Right cardiac atrium (tissue), 5 donors: ENCODE data around the gene FGFR2. TPM values are rescaled to one million over a fixed set of nuclear protein-coding genes. Genes with fewer than 3 reads are reported as not detected.
A peak's percentile ranks its signal among the peaks of the same experiment; 100 is the strongest.
"Not testable (repeated sequence)": the region's sequence is repeated elsewhere in the genome, so short reads cannot be mapped to it uniquely, and the experiment has no call there.

Experiments
- ATAC-seq, 2 donors: fragments of 200-7000 bp; cut with Tn5 transposase; one replicate each; pipeline versions ENCODE4 v1.8.0 to v1.9.1; 2020; ENCODE audit warnings: moderate library complexity in 2 of 2, mild to moderate bottlenecking in 1 of 2
- DNase-seq, 3 donors: peaks; one replicate each; pipeline ENCODE4 v3.0.0-alpha.2; 2020
- H3K27ac ChIP-seq: one replicate; pipeline ENCODE4 v1.5.1; 2013; ENCODE audit warnings: mild to moderate bottlenecking, low read length, control low read depth, moderate library complexity
- H3K27me3 ChIP-seq: one replicate; pipeline ENCODE4 v1.6.1; 2013; ENCODE audit not compliant: control insufficient read depth, insufficient read depth
- H3K4me1 ChIP-seq: one replicate; pipeline ENCODE4 v1.6.1; 2013; ENCODE audit warnings: low read length; ENCODE audit not compliant: control insufficient read depth, insufficient read depth
- H3K4me3 ChIP-seq: one replicate; pipeline ENCODE4 v1.5.1; 2013; ENCODE audit warnings: low read length, control low read depth
- H3K9me3 ChIP-seq: one replicate; pipeline ENCODE4 v1.6.1; 2013; ENCODE audit warnings: low read length; ENCODE audit not compliant: control insufficient read depth
- WGBS: extraction: QIAGEN DNeasy Blood & Tissue Kit; methylation state at CpG from one replicate; pipeline ENCODE4 v1.1.7; 2013; 5-methylcytosine and 5-hydroxymethylcytosine counted together
- intact Hi-C, 4 donors: fragments of 100-400 bp; cut with DNase I; formaldehyde crosslinking; loops; one replicate each; pipeline versions ENCODE4 v1.11.0 to v1.14.0; 2022 to 2023
- polyA plus RNA-seq: library from polyadenylated mRNA; stranded (reverse); fragments of 200-250 nt; gene quantifications from one replicate; pipeline ENCODE4 v1.2.3, GENCODE V29; 2013
- total RNA-seq, 4 donors: library from RNA; stranded (reverse); fragmentation: NEBNext Ultra II Directional; extraction: Animal tissue kit (Norgen Biotek cat#: 25700); gene quantifications; one replicate each; pipeline ENCODE4 v1.2.1, GENCODE V29; 2021
- donor health status: healthy with polysubstance abuse.
- donor health status: DM: no; HTN: yes; CAD: no.
- donor health status: DM: no; HTN: no; CAD: no.
- donor health status: DM: no; HTN: yes; CAD: no; lungs with severe emphysema.
- donor health status: DM: yes; HTN: yes; CAD: no.

FGFR2 gene
- total and polyA plus RNA-seq, 5 donors, result 4.0 to 20.4 (median 5.8) TPM

- no peak overlapping the region for H3K4me3 ChIP-seq
- no peaks in the 10 kb centered on the region for H3K27me3 ChIP-seq
- 77% methylated on average over 13 of the region's 13 CpGs for WGBS
- ATAC-seq, result no peak
- intact Hi-C loops, result no loop called here
- H3K9me3 ChIP-seq, result no peaks in the 10 kb centered on the region
- peaks cover 2% of the 10 kb centered on the region for H3K4me1 ChIP-seq
- DNase-seq, result no peak
- H3K27ac ChIP-seq, result no peak overlapping the region
Measured at GRCh38 chr10:121531076-121531829, 67.0 kb downstream of the FGFR2 start.

GRCh38 chr10:121530481-121531075 is 67.7 kb downstream of the FGFR2 start:
- Histone ChIP-seq H3K27me3 (no peaks in the 10 kb centered on the region), H3K27ac (no peak overlapping the region), H3K4me3 (no peak overlapping the region), H3K4me1 (peaks cover 2% of the 10 kb centered on the region), H3K9me3 (no peaks in the 10 kb centered on the region)
- ATAC-seq, result no peak
- WGBS, result 86% methylated on average over 7 of the region's 7 CpGs
- DNase-seq, result no peak
- intact Hi-C loops, result no loop called here

- Histone ChIP-seq H3K9me3 (no peaks in the 10 kb centered on the region), H3K4me1 (peaks cover 2% of the 10 kb centered on the region), H3K4me3 (no peak overlapping the region), H3K27me3 (no peaks in the 10 kb centered on the region), H3K27ac (no peak overlapping the region)
- WGBS, result 51% methylated on average over 6 of the region's 6 CpGs
- intact Hi-C loops, result no loop called here
- peak in 1 of 2 donors; percentile 35 for ATAC-seq
- DNase-seq, result peak in 1 of 3 donors; percentile 22
Measured at GRCh38 chr10:121527690-121528089, 70.6 kb downstream of the FGFR2 start.

- H3K4me3 ChIP-seq, result no peak overlapping the region
- DNase-seq (no peak), ATAC-seq (no peak)
- no peaks in the 10 kb centered on the region for H3K4me1 ChIP-seq
- no peak overlapping the region for H3K27ac ChIP-seq
- intact Hi-C loops, result no loop called here
- no peaks in the 10 kb centered on the region for H3K9me3 ChIP-seq
- WGBS, result 74% methylated on average over 8 of the region's 8 CpGs
- H3K27me3 ChIP-seq, result no peaks in the 10 kb centered on the region
Measured at GRCh38 chr10:121526801-121527221, 71.4 kb downstream of the FGFR2 start.

- DNase-seq (no peak), ATAC-seq (no peak)
- Histone ChIP-seq H3K27ac (no peak overlapping the region), H3K27me3 (no peaks in the 10 kb centered on the region), H3K9me3 (no peaks in the 10 kb centered on the region), H3K4me3 (no peak overlapping the region), H3K4me1 (no peaks in the 10 kb centered on the region)
- WGBS, result 83% methylated on average over 11 of the region's 11 CpGs
- intact Hi-C loops, result no loop called here
Measured at GRCh38 chr10:121526135-121526790, 72.0 kb downstream of the FGFR2 start.

- ATAC-seq (peak in 1 of 2 donors; percentile 54), DNase-seq (no peak)
- intact Hi-C loops, result no loop called here
- Histone ChIP-seq H3K4me1 (no peaks in the 10 kb centered on the region), H3K9me3 (no peaks in the 10 kb centered on the region), H3K27me3 (no peaks in the 10 kb centered on the region), H3K27ac (no peak overlapping the region), H3K4me3 (no peak overlapping the region)
- 72% methylated on average over 16 of the region's 16 CpGs for WGBS
Measured at GRCh38 chr10:121525251-121526134, 72.8 kb downstream of the FGFR2 start.

- DNase-seq (no peak), ATAC-seq (no peak)
- no peaks in the 10 kb centered on the region for H3K27me3 ChIP-seq
- intact Hi-C loops, result no loop called here
- H3K4me1 ChIP-seq, result no peaks in the 10 kb centered on the region
- no peak overlapping the region for H3K4me3 ChIP-seq
- 70% methylated on average over 17 of the region's 17 CpGs for WGBS
- no peaks in the 10 kb centered on the region for H3K9me3 ChIP-seq
- no peak overlapping the region for H3K27ac ChIP-seq
Measured at GRCh38 chr10:121524157-121524817, 74.0 kb downstream of the FGFR2 start.

- Histone ChIP-seq H3K27me3 (no peaks in the 10 kb centered on the region), H3K4me1 (no peaks in the 10 kb centered on the region), H3K4me3 (no peak overlapping the region), H3K27ac (no peak overlapping the region), H3K9me3 (no peaks in the 10 kb centered on the region)
- intact Hi-C loops, result no loop called here
- 78% methylated on average over 1 of the region's 1 CpG for WGBS
- ATAC-seq, result no peak
- no peak for DNase-seq
Measured at GRCh38 chr10:121522831-121523230, 75.4 kb downstream of the FGFR2 start.

GRCh38 chr10:121521794-121522556 is 76.3 kb downstream of the FGFR2 start:
- intact Hi-C loops, result no loop called here
- no peak for ATAC-seq
- H3K27ac ChIP-seq, result no peak overlapping the region

GRCh38 chr10:121520526-121520925 is 77.7 kb downstream of the FGFR2 start:
- H3K4me1 ChIP-seq, ATAC-seq, H3K27me3 ChIP-seq, H3K9me3 ChIP-seq, H3K4me3 ChIP-seq, intact Hi-C loops, DNase-seq, H3K27ac ChIP-seq: not testable (repeated sequence)
- 96% methylated on average over 6 of the region's 6 CpGs for WGBS

More at GRCh38 chr10:121521794-121522556, 76.3 kb downstream of the FGFR2 start:
- WGBS, result 85% methylated on average over 11 of the region's 11 CpGs
- no peak for DNase-seq
- H3K4me1 ChIP-seq, result no peaks in the 10 kb centered on the region
- no peaks in the 10 kb centered on the region for H3K27me3 ChIP-seq
- H3K9me3 ChIP-seq, result no peaks in the 10 kb centered on the region
- no peak overlapping the region for H3K4me3 ChIP-seq
